HG02943 (cell line): ENCODE results near the gene WIPI1.
A peak's percentile ranks its signal among the peaks of the same experiment; 100 is the strongest.
"Not testable (repeated sequence)": the region's sequence is repeated elsewhere in the genome, so short reads cannot be mapped to it uniquely, and the experiment has no call there.

Experiments used
- ATAC-seq: cut with Tn5 transposase; IDR thresholded peaks from one replicate; pipeline ENCODE4 v1.9.1; 2021; ENCODE audit warnings: mild to moderate bottlenecking, low read depth, moderate library complexity; ENCODE audit not compliant: unreplicated experiment

The WIPI1 gene

GRCh38 chr17:68422821-68423220 lies 34.5 kb downstream of the WIPI1 start:
- no peak for ATAC-seq

DNA sequence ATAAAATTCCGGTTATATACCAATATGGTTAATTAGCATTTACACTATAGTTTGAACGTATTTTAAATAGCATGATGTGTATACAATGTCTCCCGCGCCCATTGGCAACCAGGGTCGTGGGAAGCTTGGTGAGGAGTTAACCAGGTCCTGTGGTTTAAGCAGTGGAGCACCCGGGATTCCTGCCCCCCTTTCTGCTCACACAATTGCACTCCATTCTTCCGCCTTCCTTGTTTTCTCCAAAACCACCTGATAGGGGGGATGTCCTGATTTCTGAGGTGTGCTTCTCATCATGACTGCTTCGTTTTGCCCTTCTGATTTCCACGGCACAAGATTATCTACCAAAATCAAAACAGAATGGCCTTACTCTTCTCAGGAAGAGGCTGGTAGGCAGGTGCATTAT lies 35.8 kb downstream of the WIPI1 start:
- no peak for ATAC-seq

GRCh38 chr17:68420065-68420464 lies 37.2 kb downstream of the WIPI1 start:
- no peak for ATAC-seq

- no peak for ATAC-seq
Observed at GRCh38 chr17:68418876-68419275, 38.4 kb downstream of the WIPI1 start.

DNA sequence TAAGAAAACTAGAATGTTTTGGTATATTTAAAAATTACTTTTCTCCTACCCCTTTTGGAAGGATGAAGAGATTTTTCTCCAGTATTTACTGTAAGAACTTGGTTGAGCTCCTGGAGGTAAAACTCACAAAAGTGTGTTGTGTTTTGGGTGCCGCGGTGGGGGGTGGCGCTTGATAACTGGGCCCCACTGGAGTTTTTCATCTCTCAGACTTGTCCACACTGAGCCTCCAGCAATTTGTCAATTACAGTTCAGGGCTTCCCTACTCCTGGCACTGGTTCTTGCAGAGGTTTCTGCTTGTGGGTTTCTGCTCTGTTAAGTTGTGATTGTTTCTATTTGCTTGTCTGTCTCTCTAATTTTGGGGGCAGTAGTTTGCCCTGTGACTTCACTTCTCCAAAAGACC lies 40.0 kb downstream of the WIPI1 start:
- ATAC-seq: no peak

GRCh38 chr17:68414901-68415300 lies 42.4 kb downstream of the WIPI1 start:
- not testable (repeated sequence) for ATAC-seq

GRCh38 chr17:68413597-68414560 lies 43.4 kb downstream of the WIPI1 start:
- not testable (repeated sequence) for ATAC-seq

- not testable (repeated sequence) for ATAC-seq
Observed at GRCh38 chr17:68407656-68408055, 49.6 kb downstream of the WIPI1 start.

DNA sequence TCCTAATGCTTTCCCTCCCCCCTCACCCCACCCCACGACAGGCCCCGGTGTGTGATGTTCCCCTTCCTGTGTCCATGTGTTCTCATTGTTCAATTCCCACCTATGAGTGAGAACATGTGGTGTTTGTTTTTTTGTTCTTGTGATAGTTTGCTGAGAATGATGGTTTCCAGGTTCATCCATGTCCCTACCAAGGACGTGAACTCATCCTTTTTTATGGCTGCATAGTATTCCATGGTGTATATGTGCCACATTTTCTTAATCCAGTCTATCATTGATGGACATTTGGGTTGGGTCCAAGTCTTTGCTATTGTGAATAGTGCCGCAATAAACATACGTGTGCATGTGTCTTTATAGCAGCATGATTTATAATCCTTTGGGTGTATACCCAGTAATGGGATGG lies 53.5 kb downstream of the WIPI1 start:
- not testable (repeated sequence) for ATAC-seq

GRCh38 chr17:68403122-68403521 lies 54.2 kb downstream of the WIPI1 start:
- ATAC-seq: no peak

- no peak for ATAC-seq
Observed at GRCh38 chr17:68401288-68401687, 56.0 kb downstream of the WIPI1 start.

- ATAC-seq: no peak
Observed at GRCh38 chr17:68400404-68400735, 56.9 kb downstream of the WIPI1 start.

- no peak for ATAC-seq
Observed at GRCh38 chr17:68399638-68400403, 57.5 kb downstream of the WIPI1 start.

DNA sequence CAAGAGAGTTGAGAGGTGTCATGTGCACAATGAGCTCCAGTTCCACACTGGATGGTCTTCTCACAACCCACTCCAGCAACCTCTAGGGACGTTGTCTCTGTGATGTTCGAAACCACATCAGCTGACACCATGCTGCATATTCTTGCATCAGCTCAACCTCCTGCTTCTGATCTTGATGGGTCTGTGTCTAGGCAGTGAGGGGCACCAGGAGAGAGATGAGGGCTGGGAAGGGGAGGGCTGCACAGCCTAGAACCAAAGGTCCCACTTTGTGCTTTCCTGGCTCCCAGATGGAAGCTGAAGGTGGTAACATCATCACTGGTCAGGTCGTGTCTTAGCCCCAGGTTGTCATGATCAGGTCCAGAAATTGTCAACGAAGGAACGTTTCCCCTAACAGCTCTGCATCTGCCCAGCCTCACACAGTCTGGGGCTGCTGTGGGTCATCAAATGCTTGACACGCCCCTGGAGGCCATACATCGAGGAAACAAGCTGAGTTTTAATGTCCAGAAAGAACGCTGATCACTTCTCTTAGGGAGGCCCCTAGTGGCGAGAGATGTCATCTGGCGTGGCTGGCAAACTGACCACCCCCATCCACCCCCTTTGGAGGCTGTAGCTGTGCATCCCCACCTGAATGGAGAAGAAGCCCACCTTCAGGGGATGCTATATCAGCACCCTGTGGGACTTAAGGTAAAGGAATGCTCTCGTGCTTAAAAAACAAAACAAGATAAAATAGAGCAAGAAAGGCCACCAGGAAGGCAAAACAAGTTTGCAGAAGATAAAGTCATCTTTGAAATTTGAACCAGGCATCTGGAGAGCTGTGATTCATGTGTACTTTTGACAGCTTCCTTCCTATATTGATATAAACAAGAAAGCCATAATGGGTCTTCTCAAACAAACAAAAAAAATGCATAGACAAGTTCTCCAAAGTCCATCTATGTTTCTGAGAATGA lies 58.3 kb downstream of the WIPI1 start:
- peak; percentile 88 for ATAC-seq

DNA sequence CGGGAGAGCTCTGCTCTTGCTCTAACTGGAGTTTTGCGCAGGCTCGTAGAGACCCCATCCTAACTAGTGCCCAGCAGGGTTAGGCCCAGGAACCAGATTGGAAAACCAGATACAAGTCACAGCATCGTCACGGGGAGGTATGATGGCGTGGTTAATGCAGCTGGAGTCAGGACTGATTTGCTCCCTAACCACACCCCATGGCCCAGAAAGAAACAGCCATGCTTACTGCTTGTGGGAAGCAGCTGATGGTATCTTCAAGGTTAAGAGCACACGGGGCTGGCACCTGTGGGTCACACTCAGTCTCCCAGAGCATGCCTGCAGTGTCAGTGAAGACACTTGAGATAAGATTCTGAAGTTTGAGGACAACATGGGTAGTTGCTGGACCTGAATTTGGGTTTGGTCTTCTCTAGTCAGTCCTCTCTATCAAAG lies 60.2 kb downstream of the WIPI1 start:
- no peak for ATAC-seq

- ATAC-seq: no peak
Observed at GRCh38 chr17:68396226-68397107, 60.8 kb downstream of the WIPI1 start.

DNA sequence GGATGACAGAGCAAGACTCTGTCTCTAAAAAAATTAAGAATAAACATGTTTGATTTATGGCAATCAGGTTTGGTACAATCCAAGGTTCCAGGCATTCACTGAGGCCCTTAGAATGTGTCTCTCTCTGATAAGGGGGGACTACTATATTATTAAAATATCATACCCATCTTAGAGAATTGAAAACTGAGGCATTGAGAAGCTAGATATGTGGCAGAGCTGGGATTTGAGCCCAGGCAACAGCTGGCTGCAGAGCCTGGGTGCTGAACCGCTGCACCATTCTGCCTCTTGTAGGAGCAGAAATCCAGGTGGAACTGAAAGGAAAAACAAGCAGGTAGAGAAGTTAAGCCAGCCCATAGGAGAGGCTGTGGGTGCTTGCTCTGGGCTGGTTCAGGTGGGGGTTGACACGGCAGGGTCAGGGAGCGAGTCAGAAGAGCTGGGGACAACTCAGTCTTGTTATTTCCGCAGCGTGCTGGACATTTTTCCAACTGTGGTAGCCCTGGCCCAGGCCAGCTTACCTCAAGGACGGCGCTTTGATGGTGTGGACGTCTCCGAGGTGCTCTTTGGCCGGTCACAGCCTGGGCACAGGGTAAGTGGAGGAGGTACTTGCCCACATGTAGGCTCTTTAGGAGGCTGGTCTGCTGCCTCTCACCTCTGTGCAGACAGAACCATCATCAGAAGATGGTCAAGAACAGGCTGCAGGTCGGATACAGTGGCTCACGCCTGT lies 62.5 kb downstream of the WIPI1 start:
- ATAC-seq: no peak

DNA sequence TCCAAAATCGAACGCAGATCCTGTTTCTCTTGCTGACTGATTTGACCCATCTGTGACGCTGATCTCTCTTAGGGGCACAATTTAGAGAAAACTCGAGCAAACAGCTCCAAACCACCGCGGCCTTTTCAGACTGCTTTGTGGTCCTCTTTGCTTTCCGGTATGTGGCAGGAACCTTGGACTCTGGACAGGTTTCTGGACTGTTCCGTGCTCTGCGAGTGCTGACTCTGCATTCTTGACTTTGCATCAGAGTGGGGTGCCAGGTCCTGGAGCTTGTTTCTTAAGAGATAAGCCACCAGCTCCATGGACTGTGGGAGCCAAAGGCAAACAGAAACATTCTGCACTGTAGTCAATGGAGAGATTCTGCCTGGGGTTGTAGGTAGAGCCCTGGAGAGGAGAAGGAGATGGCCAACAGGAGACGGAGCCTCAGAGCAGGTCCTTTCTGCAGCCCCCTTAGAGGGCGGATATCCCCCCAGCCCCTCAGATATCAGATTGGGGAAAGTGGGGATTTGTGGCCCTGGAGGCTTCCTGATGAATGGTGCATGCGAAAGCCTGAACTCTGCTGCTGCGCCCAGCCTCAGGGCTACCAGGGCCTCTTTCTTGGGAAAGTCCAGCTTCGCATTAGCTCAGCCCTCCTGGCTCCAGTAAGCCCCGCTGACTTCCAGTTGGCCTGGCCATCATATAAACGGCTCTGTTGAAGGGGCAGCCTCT lies 65.6 kb downstream of the WIPI1 start:
- ATAC-seq: no peak
